HG02763 (cell line): ENCODE measurements around the gene TMC2.
"Not testable (repeated sequence)": the region's sequence is repeated elsewhere in the genome, so short reads cannot be mapped to it uniquely, and the experiment has no call there.

Experiments used
- ATAC-seq: cut with Tn5 transposase; IDR thresholded peaks from one replicate; pipeline ENCODE4 v1.9.1; 2021; ENCODE audit warnings: mild to moderate bottlenecking, moderate library complexity; ENCODE audit not compliant: unreplicated experiment

TMC2 gene

GRCh38 chr20:2536560-2536986 lies at the start of gene TMC2:
Gene TMC2 (plus strand): TSS chr20:2536573. CDS start chr20:2536622, 49 bp downstream.
- no peak for ATAC-seq

GRCh38 chr20:2502808-2503384 lies 33.5 kb upstream of the TMC2 start:
- ATAC-seq = not testable (repeated sequence)

- ATAC-seq = not testable (repeated sequence)
These were observed 31.6 kb upstream of the TMC2 start for GRCh38 chr20:2504803-2505202.

- ATAC-seq = not testable (repeated sequence)
These were observed 29.9 kb upstream of the TMC2 start for GRCh38 chr20:2506426-2506825.

- no peak for ATAC-seq
These were observed 28.9 kb upstream of the TMC2 start for GRCh38 chr20:2507464-2507863.

GRCh38 chr20:2507875-2508630 lies 28.3 kb upstream of the TMC2 start:
- ATAC-seq = peak; percentile 3

GRCh38 chr20:2508631-2509467 lies 27.5 kb upstream of the TMC2 start, which contains the start of gene ZNF343:
Gene ZNF343 (minus strand): TSS chr20:2508915. CDS start chr20:2493895, 15,020 bp downstream.
- ATAC-seq = peak; percentile 92

- no peak for ATAC-seq
These were observed 26.9 kb upstream of the TMC2 start for GRCh38 chr20:2509468-2509781.

- ATAC-seq = no peak
These were observed 26.6 kb upstream of the TMC2 start for GRCh38 chr20:2509794-2510193.

- no peak for ATAC-seq
These were observed 21.2 kb upstream of the TMC2 start for GRCh38 chr20:2515203-2515602.

GRCh38 chr20:2516399-2516798 lies 20.0 kb upstream of the TMC2 start:
- no peak for ATAC-seq

GRCh38 chr20:2518096-2518495 lies 18.3 kb upstream of the TMC2 start:
- no peak for ATAC-seq

GRCh38 chr20:2518558-2518957 lies 17.8 kb upstream of the TMC2 start:
- ATAC-seq = no peak

GRCh38 chr20:2519115-2519809 lies 17.1 kb upstream of the TMC2 start:
- ATAC-seq = no peak

GRCh38 chr20:2520617-2521016 lies 15.8 kb upstream of the TMC2 start:
- ATAC-seq = no peak

GRCh38 chr20:2521369-2522305 lies 14.7 kb upstream of the TMC2 start:
- ATAC-seq = no peak

GRCh38 chr20:2522826-2523429 lies 13.4 kb upstream of the TMC2 start:
- ATAC-seq = not testable (repeated sequence)

- peak; percentile 71 for ATAC-seq
These were observed 12.3 kb upstream of the TMC2 start for GRCh38 chr20:2523919-2524708.
